BJ (cell line): ENCODE data around the gene LSM6. TPM values are rescaled to one million over a fixed set of nuclear protein-coding genes. Genes with fewer than 3 reads are reported as not detected.

ENCODE experiments used
- CTCF ChIA-PET: fragments of 350-600 bp; formaldehyde crosslinking; extraction: SDS; loops from one replicate; lab custom pipeline; 2021; ENCODE audit warnings: antibody characterized with exemption, inconsistent platforms; lab: Yijun Ruan, JAX
- POLR2A ChIA-PET: fragments of 300-600 bp; sonication (Branson Sonifier 250); formaldehyde crosslinking; extraction: SDS; loops from one replicate; lab custom pipeline; 2021; ENCODE audit warnings: antibody characterized with exemption; lab: Charles Lee
- DNase-seq: peaks from one replicate; pipeline ENCODE4 v3.0.0-alpha.2; 2011; ENCODE audit warnings: low read depth
- H3K27me3 ChIP-seq: 2 replicates; pipeline ENCODE4 v1.6.0; 2011; ENCODE audit warnings: low read length; ENCODE audit not compliant: control insufficient read depth, insufficient read depth
- H3K36me3 ChIP-seq: 2 replicates; pipeline ENCODE4 v1.5.1; 2011; ENCODE audit warnings: low read length; ENCODE audit not compliant: control insufficient read depth, insufficient read depth
- H3K4me3 ChIP-seq: 2 replicates; pipeline ENCODE4 v1.5.1; 2011; ENCODE audit warnings: low read depth, mild to moderate bottlenecking, control low read depth, low read length
- polyA plus RNA-seq: library from polyadenylated mRNA; depleted of rRNA; stranded (reverse); fragments of >200 nt; gene quantifications from 2 replicates; pipeline ENCODE4 v1.2.3, GENCODE V29; 2011
- TF ChIP-seq, protein P1 (sequence below): IDR thresholded peaks from 2 replicates; pipeline ENCODE4 v1.5.1; 2011; ENCODE audit warnings: low read depth, mild to moderate bottlenecking, control low read depth, inconsistent platforms, low read length, moderate library complexity; ENCODE audit not compliant: insufficient read depth

The LSM6 gene
- polyA plus RNA-seq, 1 experiment: 5.8 TPM

DNA sequence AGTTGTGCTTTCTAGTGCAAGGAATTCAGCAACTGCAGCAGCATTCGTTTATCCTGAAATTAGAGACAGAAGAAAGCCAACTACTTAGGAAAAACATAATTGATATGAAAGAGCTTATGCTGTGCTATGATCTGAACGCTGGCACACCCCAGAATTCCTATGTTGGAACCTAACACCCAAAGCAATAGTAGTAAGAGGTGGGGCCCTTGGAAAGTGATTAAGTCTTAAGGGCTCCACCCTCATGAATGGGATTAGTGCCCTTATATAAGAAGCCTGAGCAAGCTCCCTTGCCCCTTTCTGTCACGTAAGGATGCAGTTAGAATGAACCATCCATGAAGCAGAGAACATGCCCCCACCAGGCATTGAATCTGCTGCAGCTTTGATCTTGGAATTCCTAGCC, 5.4 kb upstream of the LSM6 start:
- no peaks in the 10 kb centered on the region for H3K27me3 ChIP-seq
- POLR2A ChIA-PET: no interaction called here
- CTCF ChIA-PET: interaction anchor here (1.0 kb wide), 1 partner anchor 14 kb away, joined by 4 read pairs; no protein-coding TSS in a partner anchor
- TF ChIP-seq, protein P1, sequence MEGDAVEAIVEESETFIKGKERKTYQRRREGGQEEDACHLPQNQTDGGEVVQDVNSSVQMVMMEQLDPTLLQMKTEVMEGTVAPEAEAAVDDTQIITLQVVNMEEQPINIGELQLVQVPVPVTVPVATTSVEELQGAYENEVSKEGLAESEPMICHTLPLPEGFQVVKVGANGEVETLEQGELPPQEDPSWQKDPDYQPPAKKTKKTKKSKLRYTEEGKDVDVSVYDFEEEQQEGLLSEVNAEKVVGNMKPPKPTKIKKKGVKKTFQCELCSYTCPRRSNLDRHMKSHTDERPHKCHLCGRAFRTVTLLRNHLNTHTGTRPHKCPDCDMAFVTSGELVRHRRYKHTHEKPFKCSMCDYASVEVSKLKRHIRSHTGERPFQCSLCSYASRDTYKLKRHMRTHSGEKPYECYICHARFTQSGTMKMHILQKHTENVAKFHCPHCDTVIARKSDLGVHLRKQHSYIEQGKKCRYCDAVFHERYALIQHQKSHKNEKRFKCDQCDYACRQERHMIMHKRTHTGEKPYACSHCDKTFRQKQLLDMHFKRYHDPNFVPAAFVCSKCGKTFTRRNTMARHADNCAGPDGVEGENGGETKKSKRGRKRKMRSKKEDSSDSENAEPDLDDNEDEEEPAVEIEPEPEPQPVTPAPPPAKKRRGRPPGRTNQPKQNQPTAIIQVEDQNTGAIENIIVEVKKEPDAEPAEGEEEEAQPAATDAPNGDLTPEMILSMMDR: no peak
- DNase-seq: no peak
- H3K4me3 ChIP-seq: no peak overlapping the region
- no peaks in the 10 kb centered on the region for H3K36me3 ChIP-seq

GRCh38 chr4:146176891-146177290, 1.4 kb downstream of the LSM6 start:
- H3K4me3 ChIP-seq: peak overlapping the region; percentile 95; the same call in 1 of the 2 replicates
- POLR2A ChIA-PET: no interaction called here

GRCh38 chr4:146178126-146178525, 2.6 kb downstream of the LSM6 start:
- POLR2A ChIA-PET: no interaction called here
- H3K36me3 ChIP-seq: no peaks in the 10 kb centered on the region
- CTCF ChIA-PET: no interaction called here
- H3K27me3 ChIP-seq: no peaks in the 10 kb centered on the region
- no peak for DNase-seq
- no peak overlapping the region for H3K4me3 ChIP-seq
- TF ChIP-seq, protein P1: no peak

More at GRCh38 chr4:146176891-146177290, 1.4 kb downstream of the LSM6 start:
- CTCF ChIA-PET: no interaction called here
- TF ChIP-seq, protein P1: no peak
- H3K36me3 ChIP-seq: no peaks in the 10 kb centered on the region
- no peaks in the 10 kb centered on the region for H3K27me3 ChIP-seq
- DNase-seq: no peak

DNA sequence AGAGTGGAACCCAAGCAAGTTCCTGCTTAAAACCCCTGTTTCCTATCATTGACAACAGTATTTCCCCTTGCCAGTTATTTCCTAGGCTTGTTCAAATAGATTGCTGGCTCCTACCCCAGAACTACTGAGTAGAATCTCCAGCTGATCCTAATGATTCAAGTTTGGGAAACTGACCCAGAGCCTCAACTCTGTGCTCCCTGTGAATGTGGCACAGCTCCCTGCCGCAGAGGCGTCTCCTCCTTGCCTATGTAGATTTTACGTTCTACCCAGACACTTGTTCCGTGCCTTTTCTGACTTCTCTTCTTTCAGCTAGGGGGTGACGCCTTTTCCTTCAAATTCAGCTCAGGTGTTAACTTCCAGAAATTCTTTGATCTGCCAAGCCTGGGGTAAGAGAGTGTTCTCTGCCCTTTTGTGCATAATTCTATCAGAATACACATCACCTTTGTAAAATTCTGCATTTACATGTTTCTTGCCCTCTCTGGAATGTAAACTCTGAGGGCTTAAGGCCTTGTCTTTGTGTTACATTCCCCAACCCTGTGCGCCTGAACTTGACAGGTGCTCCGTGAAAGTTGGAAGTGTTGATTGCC, 4.4 kb downstream of the LSM6 start:
- POLR2A ChIA-PET: no interaction called here
- H3K36me3 ChIP-seq: peaks cover 3% of the 10 kb centered on the region
- TF ChIP-seq, protein P1: no peak
- no peak overlapping the region for H3K4me3 ChIP-seq
- no peak for DNase-seq
- CTCF ChIA-PET: interaction anchor here (0.5 kb wide), 1 partner anchor 1589 kb away, joined by 3 read pairs; no protein-coding TSS in a partner anchor
- no peaks in the 10 kb centered on the region for H3K27me3 ChIP-seq

- TF ChIP-seq, protein P1: no peak
- CTCF ChIA-PET: interaction anchor here (1.1 kb wide), 1 partner anchor 87 kb away, joined by 3 read pairs; no protein-coding TSS in a partner anchor
- peaks cover 3% of the 10 kb centered on the region for H3K36me3 ChIP-seq
Measured at GRCh38 chr4:146182443-146182842, 6.9 kb downstream of the LSM6 start.

More at GRCh38 chr4:146182443-146182842, 6.9 kb downstream of the LSM6 start:
- H3K27me3 ChIP-seq: no peaks in the 10 kb centered on the region
- DNase-seq: no peak
- POLR2A ChIA-PET: no interaction called here
- no peak overlapping the region for H3K4me3 ChIP-seq
